Panc1 (cell line): Measurements from ENCODE around the gene ZNF831.

Source experiments
- CTCF ChIP-seq: fragments of 450-650 bp; IDR thresholded peaks from 2 replicates; pipeline ENCODE4 v1.5.1; 2017; ENCODE audit warnings: mild to moderate bottlenecking
- POLR2AphosphoS5 ChIP-seq: IDR thresholded peaks from 2 replicates; pipeline ENCODE4 v1.6.1; 2012; ENCODE audit warnings: mild to moderate bottlenecking, low read depth, low read length, moderate library complexity
- REST ChIP-seq, 2 experiments: IDR thresholded peaks; 2 replicates each; pipeline ENCODE4 v1.6.1; 2011 to 2012; ENCODE audit warnings: low read depth in 2 of 2, control low read depth in 1 of 2, low read length in 1 of 2, mild to moderate bottlenecking in 1 of 2, moderate library complexity in 1 of 2; ENCODE audit not compliant: insufficient read depth in 1 of 2
- TCF7L2 ChIP-seq: IDR thresholded peaks from 2 replicates; pipeline ENCODE4 v1.6.1; 2011; ENCODE audit warnings: mild to moderate bottlenecking, low read depth, low read length, inconsistent platforms

GRCh38 chr20:59153355-59153681 lies 10.3 kb upstream of the ZNF831 start:
- TF ChIP-seq CTCF = no peak
- no peak for TF ChIP-seq REST (IDR thresholded peaks at IDR 0.05; ENCODE audit: insufficient read depth in 1 of 2, low read depth in 2 of 2, low read length in 1 of 2)
- TF ChIP-seq TCF7L2 = no peak
- TF ChIP-seq POLR2AphosphoS5 = no peak
